Thymus (tissue), 11 donors: ENCODE data around the gene MYO15A. TPM values are rescaled to one million over a fixed set of nuclear protein-coding genes. Genes with fewer than 3 reads are reported as not detected.
"Not testable (repeated sequence)": the region's sequence is repeated elsewhere in the genome, so short reads cannot be mapped to it uniquely, and the experiment has no call there.

Experiments
- DNase-seq, 9 donors: peaks; one replicate each; pipeline ENCODE4 v3.0.0-alpha.2; 2013; ENCODE audit warnings: low spot score in 9 of 9, low read depth in 6 of 9, missing footprints in 1 of 9
- H3K27ac ChIP-seq, 2 donors: one replicate each; pipeline ENCODE4 v1.5.1; 2013; ENCODE audit warnings: control low read depth in 1 of 2, low read depth in 1 of 2, low read length in 1 of 2, mild to moderate bottlenecking in 1 of 2, moderate library complexity in 1 of 2
- H3K27me3 ChIP-seq, 2 donors: one replicate each; pipeline ENCODE4 v1.5.1; 2013; ENCODE audit warnings: low read length in 1 of 2; ENCODE audit not compliant: control insufficient read depth in 2 of 2, insufficient read depth in 1 of 2
- H3K36me3 ChIP-seq, 2 donors: one replicate each; pipeline ENCODE4 v1.5.1; 2013; ENCODE audit warnings: low read length in 1 of 2, mild to moderate bottlenecking in 1 of 2, moderate library complexity in 1 of 2; ENCODE audit not compliant: control insufficient read depth in 2 of 2, insufficient read depth in 2 of 2
- H3K4me1 ChIP-seq, 2 donors: one replicate each; pipeline ENCODE4 v1.5.1; 2013; ENCODE audit warnings: low read length in 2 of 2; ENCODE audit not compliant: control insufficient read depth in 2 of 2, insufficient read depth in 2 of 2
- H3K4me3 ChIP-seq, 2 donors: one replicate each; pipeline ENCODE4 v1.5.1; 2013; ENCODE audit warnings: low read length in 2 of 2, control low read depth in 1 of 2, mild to moderate bottlenecking in 1 of 2
- H3K9me3 ChIP-seq, 2 donors: one replicate each; pipeline ENCODE4 v1.5.1; 2013; ENCODE audit warnings: low read length in 1 of 2, mild to moderate bottlenecking in 1 of 2; ENCODE audit not compliant: control insufficient read depth in 2 of 2, insufficient read depth in 1 of 2
- WGBS: extraction: QIAGEN DNeasy Blood & Tissue Kit; methylation state at CpG from one replicate; pipeline ENCODE4 v1.1.7; 2013; 5-methylcytosine and 5-hydroxymethylcytosine counted together
- polyA plus RNA-seq: library from polyadenylated mRNA; stranded (reverse); fragments of 200-250 nt; gene quantifications from one replicate; pipeline ENCODE4 v1.2.3, GENCODE V29; 2013
- total RNA-seq: library from RNA; stranded (reverse); fragments of 120-200 nt; gene quantifications from one replicate; pipeline ENCODE4 v1.2.4, GENCODE V29; 2013
- donor health status: healthy.

The MYO15A gene
- total and polyA plus RNA-seq, 2 donors, result 0.24 to 1.9 TPM

DNA sequence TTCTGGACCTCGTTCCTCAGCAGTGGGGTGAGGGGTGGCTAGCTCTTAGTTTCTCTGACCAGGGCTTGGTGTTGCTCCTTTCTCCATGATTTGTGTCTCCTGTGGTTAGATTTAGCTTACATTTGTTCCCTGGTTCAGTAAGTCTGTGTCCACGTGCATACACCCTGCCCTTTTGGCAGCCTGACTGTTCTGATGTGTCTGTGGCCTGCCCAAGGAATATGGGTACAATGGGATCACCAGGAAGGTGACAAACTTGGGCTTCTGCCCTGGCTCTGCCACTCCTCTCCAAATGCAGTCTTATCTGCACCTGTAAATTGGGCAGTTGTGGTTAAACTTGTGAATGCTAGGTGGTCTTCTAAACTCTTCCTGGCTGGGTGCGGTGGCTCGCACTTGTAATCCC, 92.6 kb downstream of the MYO15A start:
- no peaks in the 10 kb centered on the region for H3K4me1 ChIP-seq

DNA sequence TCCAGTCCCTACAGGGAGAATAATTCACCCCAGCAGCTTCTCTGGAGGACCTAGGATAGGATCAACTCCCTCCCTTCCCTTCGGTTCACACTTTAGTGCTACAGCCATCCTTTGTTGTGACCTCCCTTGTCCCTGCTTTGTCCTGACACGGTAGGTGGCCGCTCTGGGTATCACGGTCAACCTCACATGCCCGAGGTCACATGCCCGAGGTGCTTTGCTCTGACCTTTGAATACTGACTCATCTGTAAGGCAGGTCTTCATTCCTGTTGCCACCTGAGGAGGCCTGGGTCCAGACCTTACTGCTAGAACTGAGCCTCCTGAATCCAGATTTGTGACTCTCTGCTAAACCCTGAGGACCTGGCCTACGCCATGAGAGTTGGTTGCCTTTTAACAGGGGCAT, 94.8 kb downstream of the MYO15A start:
- Histone ChIP-seq H3K36me3 (peaks cover 71 to 84% of the 10 kb centered on the region in 2 donors), H3K27me3 (no peaks in the 10 kb centered on the region), H3K4me1 (no peaks in the 10 kb centered on the region), H3K4me3 (no peak overlapping the region), H3K27ac (no peak overlapping the region), H3K9me3 (no peaks in the 10 kb centered on the region)
- DNase-seq, result no peak
- 87% methylated on average over 7 of the region's 7 CpGs for WGBS

More for the DNA sequence above, 92.6 kb downstream of the MYO15A start:
- no peaks in the 10 kb centered on the region for H3K9me3 ChIP-seq
- peaks cover 72 to 87% of the 10 kb centered on the region in 2 donors for H3K36me3 ChIP-seq
- H3K27me3 ChIP-seq, result no peaks in the 10 kb centered on the region
- no peak overlapping the region for H3K4me3 ChIP-seq
- WGBS, result 96% methylated on average over 4 of the region's 4 CpGs
- no peak for DNase-seq
- H3K27ac ChIP-seq, result no peak overlapping the region

DNA sequence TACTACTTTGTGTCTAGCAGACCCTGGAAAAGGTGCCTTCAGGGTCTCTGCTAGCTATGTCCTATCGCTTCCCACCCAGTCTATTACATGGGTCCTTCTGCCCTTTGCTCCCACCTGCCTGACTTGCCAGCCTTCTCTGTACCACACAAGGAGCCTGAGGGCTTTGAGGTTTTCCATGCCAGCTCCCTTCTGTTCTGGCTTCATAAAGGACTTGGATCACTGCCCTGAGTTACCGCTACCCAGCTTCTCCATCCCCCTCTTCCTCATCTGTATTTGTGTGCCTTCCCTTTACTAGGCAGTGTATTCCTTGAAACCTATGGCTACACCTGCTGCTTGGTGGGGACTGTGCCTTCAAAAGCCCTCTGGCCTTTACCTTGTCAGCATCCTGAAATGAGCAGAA, 97.3 kb downstream of the MYO15A start:
- DNase-seq, result no peak
- Histone ChIP-seq H3K4me3 (no peak overlapping the region), H3K9me3 (no peaks in the 10 kb centered on the region), H3K36me3 (peaks cover 76 to 85% of the 10 kb centered on the region in 2 donors), H3K4me1 (no peaks in the 10 kb centered on the region), H3K27ac (no peak overlapping the region), H3K27me3 (no peaks in the 10 kb centered on the region)
- 99% methylated on average over 2 of the region's 2 CpGs for WGBS

DNA sequence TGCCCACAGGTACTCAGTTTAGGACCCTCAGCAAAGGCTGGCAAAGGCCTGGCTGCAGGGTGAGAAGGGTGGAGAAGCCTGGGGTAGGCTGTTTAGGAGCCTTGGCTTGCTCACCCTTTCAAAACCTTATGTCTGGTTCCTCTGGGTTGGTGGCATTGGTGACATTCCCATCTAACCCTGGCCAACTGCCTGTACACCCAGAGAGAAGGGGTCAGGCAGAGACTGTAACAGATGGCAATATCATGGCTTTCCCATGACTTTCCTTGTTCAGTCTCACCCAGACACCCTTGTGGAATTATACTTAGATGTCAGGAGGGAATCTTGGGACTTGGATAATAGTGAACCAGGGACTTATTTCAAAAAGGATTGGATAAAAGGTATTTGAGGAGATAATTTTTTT, 98.4 kb downstream of the MYO15A start:
- Histone ChIP-seq H3K9me3 (no peaks in the 10 kb centered on the region), H3K36me3 (peaks cover 77 to 78% of the 10 kb centered on the region in 2 donors), H3K4me3 (no peak overlapping the region), H3K4me1 (no peaks in the 10 kb centered on the region), H3K27me3 (no peaks in the 10 kb centered on the region), H3K27ac (no peak overlapping the region)
- no peak for DNase-seq

DNA sequence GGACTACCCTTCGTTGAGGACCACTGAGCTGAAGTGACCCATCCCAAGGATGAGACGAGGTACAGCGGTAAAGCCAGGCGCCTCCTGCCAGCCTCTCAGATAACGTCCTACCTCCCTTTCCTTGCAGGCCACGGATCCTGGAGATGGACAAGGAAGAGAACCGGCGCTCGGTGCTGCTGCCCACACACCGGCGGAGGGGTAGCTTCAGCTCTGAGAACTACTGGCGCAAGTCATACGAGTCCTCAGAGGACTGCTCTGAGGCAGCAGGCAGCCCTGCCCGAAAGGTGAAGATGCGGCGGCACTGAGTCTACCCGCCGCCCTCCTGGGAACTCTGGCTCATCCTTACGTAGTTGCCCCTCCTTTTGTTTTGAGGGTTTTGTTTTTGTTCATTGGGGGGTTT, 99.5 kb downstream of the MYO15A start:
- WGBS, result 98% methylated on average over 19 of the region's 19 CpGs
- DNase-seq, result no peak

DNA sequence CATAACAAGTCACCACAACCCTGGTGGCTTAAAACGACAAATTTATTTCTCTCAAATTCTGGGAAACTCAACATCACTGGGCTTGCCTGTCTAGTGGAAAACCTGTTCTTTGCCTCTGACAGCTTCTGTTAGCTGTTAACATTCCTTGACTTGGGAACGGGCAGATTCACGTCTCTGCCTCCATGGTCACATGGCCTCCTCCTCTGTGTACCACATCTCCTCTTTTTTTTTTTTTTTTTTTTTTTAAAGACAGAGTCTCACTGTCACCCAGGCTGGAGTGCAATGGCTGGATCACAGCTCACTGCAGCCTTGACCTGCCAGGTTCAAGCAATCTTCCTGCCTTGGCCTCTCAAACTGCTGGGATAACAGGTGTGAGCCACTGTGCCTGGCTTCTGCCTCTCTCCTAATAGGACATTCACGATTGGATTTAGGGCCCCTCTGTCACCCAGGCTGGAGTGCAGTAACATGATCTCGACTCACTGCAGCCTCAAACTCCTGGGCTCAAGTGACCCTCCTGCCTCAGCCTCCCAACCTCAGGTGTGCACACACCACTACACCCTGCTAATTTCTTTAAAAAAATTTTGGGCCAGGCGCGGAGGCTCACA, 105.2 kb downstream of the MYO15A start:
- Histone ChIP-seq H3K4me3 (no peak overlapping the region), H3K27ac (no peak overlapping the region), H3K27me3 (no peaks in the 10 kb centered on the region), H3K36me3 (peaks cover 21 to 24% of the 10 kb centered on the region in 2 donors), H3K9me3 (no peaks in the 10 kb centered on the region), H3K4me1 (no peaks in the 10 kb centered on the region)
- DNase-seq, result no peak
- 89% methylated on average over 7 of the region's 7 CpGs for WGBS

More for the DNA sequence above, 99.5 kb downstream of the MYO15A start:
- Histone ChIP-seq H3K27ac (no peak overlapping the region), H3K9me3 (no peaks in the 10 kb centered on the region), H3K36me3 (peaks cover 69 to 73% of the 10 kb centered on the region in 2 donors), H3K4me1 (no peaks in the 10 kb centered on the region), H3K4me3 (no peak overlapping the region), H3K27me3 (no peaks in the 10 kb centered on the region)

DNA sequence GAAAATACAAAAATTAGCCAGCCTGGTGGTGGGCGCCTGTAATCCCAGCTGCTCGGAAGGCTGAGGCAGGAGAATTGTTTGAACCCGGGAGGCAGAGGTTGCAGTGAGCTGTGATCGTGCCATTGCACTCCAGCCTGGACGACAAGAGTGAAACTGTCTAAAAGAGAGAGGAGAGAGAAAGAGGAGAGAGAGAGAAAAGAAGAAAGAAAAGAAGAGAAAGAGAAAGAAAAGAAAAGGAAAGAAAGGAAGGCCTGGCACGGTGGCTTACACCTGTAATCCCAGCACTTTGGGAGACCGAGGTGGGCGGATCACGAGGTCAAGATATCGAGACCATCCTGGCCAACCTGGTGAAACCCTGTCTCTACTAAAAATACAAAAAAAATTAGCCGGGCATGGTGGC, 108.3 kb downstream of the MYO15A start:
- whole genome bisulfite sequencing, result 94% methylated on average over 11 of the region's 11 CpGs
- H3K27me3 ChIP-seq, H3K4me3 ChIP-seq, H3K36me3 ChIP-seq, H3K4me1 ChIP-seq, H3K27ac ChIP-seq, DNase-seq, H3K9me3 ChIP-seq: not testable (repeated sequence)

DNA sequence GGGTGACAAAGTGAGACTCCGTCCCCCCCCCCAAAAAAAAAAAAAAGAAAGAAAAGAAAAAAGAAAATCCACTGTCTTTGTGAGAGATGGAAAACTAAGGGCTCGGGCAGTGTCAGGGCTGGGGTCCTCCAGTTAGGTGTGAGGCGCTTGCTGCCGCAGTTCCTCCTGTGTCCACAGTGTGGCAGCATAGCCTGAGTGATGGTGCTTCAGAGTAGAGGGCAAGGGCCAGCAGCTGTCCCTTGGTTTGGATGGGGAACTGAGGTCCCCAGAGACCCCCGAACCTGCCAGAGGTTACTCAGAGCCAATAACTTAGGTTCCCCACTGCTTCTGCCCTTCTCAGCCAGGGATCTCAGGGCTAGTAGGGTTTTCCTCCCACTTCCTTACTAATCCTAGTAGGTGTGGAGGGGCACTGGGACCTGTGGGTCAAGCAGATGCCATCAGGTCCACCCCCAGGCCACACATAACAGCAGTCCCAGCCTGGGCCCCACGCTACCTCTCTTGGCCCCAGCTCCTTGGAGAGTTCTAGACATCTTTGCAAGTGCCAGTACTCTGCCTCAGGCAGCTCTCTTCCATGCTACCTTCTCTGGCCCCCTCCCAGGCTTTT, 109.0 kb downstream of the MYO15A start:
- H3K4me3 ChIP-seq, result no peak overlapping the region

DNA sequence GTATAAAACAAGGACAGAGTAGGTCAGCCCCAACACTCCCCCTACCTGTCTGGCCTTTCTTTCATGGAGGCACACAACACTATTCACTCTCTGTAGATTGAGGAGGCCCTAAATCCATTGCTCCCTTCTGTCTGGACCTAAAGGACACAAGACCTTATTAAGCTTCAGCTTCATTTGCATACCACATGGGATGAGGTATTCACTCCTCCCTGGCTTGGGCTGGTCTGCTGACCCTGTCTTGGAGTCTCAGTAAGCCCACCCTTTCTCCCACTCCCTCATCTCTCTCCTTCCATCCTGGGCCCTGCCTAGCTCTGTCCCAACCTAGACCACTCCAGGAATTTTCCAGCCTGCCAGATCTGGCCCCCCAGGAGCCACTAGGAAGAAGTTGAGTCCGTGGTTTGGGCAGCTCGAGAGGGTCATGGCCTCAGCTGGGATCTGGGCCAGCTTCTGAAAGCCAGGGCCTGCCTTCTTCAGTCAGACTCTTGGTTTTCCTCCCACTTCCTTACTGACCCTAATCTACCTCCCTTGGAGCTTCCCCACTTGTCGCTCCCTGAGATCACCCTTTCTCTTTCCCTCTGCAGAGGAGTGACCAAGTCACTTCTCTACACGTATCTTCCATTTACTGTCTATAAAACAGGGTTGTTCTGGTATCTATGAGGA, 110.3 kb downstream of the MYO15A start:
- H3K4me1 ChIP-seq, result no peaks in the 10 kb centered on the region
- no peak overlapping the region for H3K4me3 ChIP-seq
- no peak overlapping the region for H3K27ac ChIP-seq
- no peaks in the 10 kb centered on the region for H3K27me3 ChIP-seq
- WGBS, result 72% methylated on average over 4 of the region's 4 CpGs
- H3K36me3 ChIP-seq, result no peaks in the 10 kb centered on the region
- H3K9me3 ChIP-seq, result no peaks in the 10 kb centered on the region
- no peak for DNase-seq

More for the DNA sequence above, 109.0 kb downstream of the MYO15A start:
- Histone ChIP-seq H3K27ac (no peak overlapping the region), H3K27me3 (no peaks in the 10 kb centered on the region), H3K4me1 (no peaks in the 10 kb centered on the region), H3K36me3 (no peaks in the 10 kb centered on the region), H3K9me3 (no peaks in the 10 kb centered on the region)
- WGBS, result 7% methylated on average over 6 of the region's 6 CpGs
- DNase-seq, result peak in 8 of 9 donors; percentile 18 to 75 (median 56)
